Endothelial cell of umbilical vein (primary cell): ENCODE results near the gene TTYH2. TPM values are rescaled to one million over a fixed set of nuclear protein-coding genes. Genes with fewer than 3 reads are reported as not detected.

ENCODE experiments used
- BruUV-seq: library from RNA; stranded (reverse); fragments of 400-500 nt; replicated peaks from 2 replicates; lab custom pipeline; 2021; lab: Mats Ljungman, UMichigan
- CTCF ChIA-PET: fragments of 300-600, 350-600 bp; sonication (Branson Sonifier 250); formaldehyde crosslinking; loops from one replicate; lab custom pipeline; 2021; ENCODE audit warnings: antibody characterized with exemption, inconsistent platforms; lab: Charles Lee
- POLR2A ChIA-PET: fragments of 300-600, 350-600 bp; sonication (Branson Sonifier 250); formaldehyde crosslinking; loops from one replicate; lab custom pipeline; 2021; ENCODE audit warnings: antibody characterized with exemption, inconsistent platforms; lab: Charles Lee
- DNase-seq: peaks from one replicate; pipeline ENCODE4 v3.0.0-alpha.2; 2011; ENCODE audit warnings: low read depth, low spot score
- FAIRE-seq: peaks from 2 replicates; lab custom pipeline; 2011; peaks lifted over from hg19 to GRCh38; lab: Jason Lieb, UNC
- H2AFZ ChIP-seq: 2 replicates; pipeline ENCODE4 v1.6.0; 2012; ENCODE audit warnings: low read depth, low read length, control low read depth, inconsistent platforms
- H3K27ac ChIP-seq: 2 replicates; pipeline ENCODE4 v1.5.1; 2011; ENCODE audit warnings: low read depth, mild to moderate bottlenecking, control low read depth, low read length, moderate library complexity; ENCODE audit not compliant: insufficient read depth
- H3K27me3 ChIP-seq, 2 experiments: 2 replicates each; pipeline versions ENCODE4 v1.6.0 to v1.6.1; 2011; ENCODE audit warnings: low read length in 2 of 2, mixed read lengths in 1 of 2; ENCODE audit not compliant: control insufficient read depth in 2 of 2, insufficient read depth in 2 of 2
- H3K36me3 ChIP-seq, 2 experiments: 2 replicates in 1 of 2; 3 replicates in 1 of 2; pipeline ENCODE4 v1.5.1; 2011; ENCODE audit warnings: low read length in 2 of 2, mild to moderate bottlenecking in 1 of 2, moderate library complexity in 1 of 2; ENCODE audit not compliant: control insufficient read depth in 2 of 2, insufficient read depth in 2 of 2; ENCODE audit errors: extremely low read depth in 1 of 2
- H3K4me1 ChIP-seq: 3 replicates; pipeline ENCODE4 v1.5.1; 2011; ENCODE audit warnings: mild to moderate bottlenecking, low read length; ENCODE audit not compliant: control insufficient read depth, insufficient read depth; ENCODE audit errors: extremely low read depth
- H3K4me2 ChIP-seq: 2 replicates; pipeline ENCODE4 v1.6.1; 2011; ENCODE audit warnings: low read length, control low read depth, mixed read lengths; ENCODE audit not compliant: insufficient read depth
- H3K4me3 ChIP-seq, 3 experiments: fragments of 200-600 bp in 1 of 3; sonication (generic), shearing (Covaris generic) in 1 of 3; replicated peaks in 1 of 3; 2 replicates each; pipeline ENCODE4 v1.5.1; 2011 to 2016; ENCODE audit warnings: control low read depth in 3 of 3, low read length in 3 of 3, mild to moderate bottlenecking in 2 of 3, inconsistent platforms in 1 of 3, low read depth in 1 of 3, moderate library complexity in 1 of 3; ENCODE audit not compliant: insufficient read depth in 1 of 3
- H3K79me2 ChIP-seq: 2 replicates; pipeline ENCODE4 v1.6.0; 2012; ENCODE audit warnings: low read length, inconsistent platforms; ENCODE audit not compliant: control insufficient read depth, insufficient read depth
- H3K9ac ChIP-seq: replicated peaks from 2 replicates; pipeline ENCODE3; 2011; ENCODE audit warnings: low read length, control low read depth; ENCODE audit not compliant: insufficient read depth; ENCODE audit errors: extremely low read depth
- H3K9me1 ChIP-seq: replicated peaks from 3 replicates; pipeline ENCODE4 v1.6.0; 2011; ENCODE audit warnings: mild to moderate bottlenecking, low read length; ENCODE audit not compliant: control insufficient read depth, insufficient read depth; ENCODE audit errors: extremely low read depth
- H3K9me3 ChIP-seq: replicated peaks from 2 replicates; pipeline ENCODE4 v1.5.1; 2012; ENCODE audit warnings: low read length, inconsistent platforms; ENCODE audit not compliant: control insufficient read depth, insufficient read depth
- H4K20me1 ChIP-seq: replicated peaks from 2 replicates; pipeline ENCODE3; 2011; ENCODE audit warnings: mild to moderate bottlenecking, low read length; ENCODE audit not compliant: control insufficient read depth, insufficient read depth; ENCODE audit errors: extremely low read depth
- EZH2 ChIP-seq: IDR thresholded peaks from 2 replicates; pipeline ENCODE4 v1.6.1; 2012; ENCODE audit warnings: borderline replicate concordance, low read depth, mild to moderate bottlenecking, moderate library complexity, low read length, inconsistent platforms; ENCODE audit not compliant: severe bottlenecking
- FOS ChIP-seq: IDR thresholded peaks from 2 replicates; pipeline ENCODE4 v1.6.1; 2011; ENCODE audit warnings: mild to moderate bottlenecking, low read length, moderate library complexity, borderline replicate concordance; ENCODE audit not compliant: insufficient read depth
- GATA2 ChIP-seq: IDR thresholded peaks from 2 replicates; pipeline ENCODE4 v1.7.0; 2011; ENCODE audit warnings: low read depth, mild to moderate bottlenecking, moderate library complexity, mixed read lengths, low read length; ENCODE audit not compliant: insufficient read length, insufficient read depth
- JUN ChIP-seq: IDR thresholded peaks from 2 replicates; pipeline ENCODE4 v1.6.1; 2011; ENCODE audit warnings: borderline replicate concordance, low read depth; ENCODE audit not compliant: insufficient read length, insufficient read depth
- MAX ChIP-seq: IDR thresholded peaks from 2 replicates; pipeline ENCODE4 v1.6.1; 2011; ENCODE audit not compliant: insufficient read depth, insufficient read length
- MYC ChIP-seq: IDR thresholded peaks from one replicate; pipeline ENCODE4 v1.6.1; 2011; ENCODE audit warnings: mild to moderate bottlenecking, low read depth, low read length
- POLR2A ChIP-seq: IDR thresholded peaks from 2 replicates; pipeline ENCODE4 v1.6.1; 2012; ENCODE audit warnings: low read depth, mild to moderate bottlenecking, control low read depth, low read length
- POLR2AphosphoS5 ChIP-seq: IDR thresholded peaks from 2 replicates; pipeline ENCODE4 v1.6.1; 2012; ENCODE audit warnings: low read depth, mild to moderate bottlenecking, control low read depth, low read length, moderate library complexity; ENCODE audit not compliant: insufficient read depth
- dilution Hi-C: fragments of 300-500 bp; cut with MboI; formaldehyde crosslinking; loops from one replicate; pipeline ENCODE4 v1.15.0; 2019; ENCODE audit warnings: low sequenced_read_pairs; ENCODE audit not compliant: extremely low pct_ligation_motif_present
- intact Hi-C: fragments of 100-400 bp; cut with micrococcal nuclease; formaldehyde crosslinking; loops from one replicate; pipeline ENCODE4 v1.10.0; 2022
- polyA plus RNA-seq, 4 experiments: library from polyadenylated mRNA; depleted of rRNA in 3 of 4; stranded (reverse) in 3 of 4; unstranded in 1 of 4; fragments of >200 nt; gene quantifications; 2 replicates each; pipeline versions ENCODE4 v1.2.1 to v1.2.3, GENCODE V29; 2011 to 2012; ENCODE audit warnings: missing spikeins in 1 of 4
- total RNA-seq: library from RNA; stranded (reverse); gene quantifications from 2 replicates; pipeline ENCODE4 v1.2.3, GENCODE V29; 2021
- TF ChIP-seq, protein P1 (sequence below), 2 donors: IDR thresholded peaks; 1 replicate in 1 of 2; 2 replicates in 1 of 2; pipeline ENCODE4 v1.5.1; 2011; ENCODE audit warnings: low read length in 2 of 2, mild to moderate bottlenecking in 2 of 2, moderate library complexity in 2 of 2, control low read depth in 1 of 2, inconsistent platforms in 1 of 2, low read depth in 1 of 2; ENCODE audit not compliant: insufficient read depth in 1 of 2; ENCODE audit errors: extremely low read depth in 1 of 2

The TTYH2 gene
- total and polyA plus RNA-seq, 2 donors (not counting 3 experiments of a cell fraction or from before 2014, with no cell fraction given): 0.75 to 2.0 TPM

DNA sequence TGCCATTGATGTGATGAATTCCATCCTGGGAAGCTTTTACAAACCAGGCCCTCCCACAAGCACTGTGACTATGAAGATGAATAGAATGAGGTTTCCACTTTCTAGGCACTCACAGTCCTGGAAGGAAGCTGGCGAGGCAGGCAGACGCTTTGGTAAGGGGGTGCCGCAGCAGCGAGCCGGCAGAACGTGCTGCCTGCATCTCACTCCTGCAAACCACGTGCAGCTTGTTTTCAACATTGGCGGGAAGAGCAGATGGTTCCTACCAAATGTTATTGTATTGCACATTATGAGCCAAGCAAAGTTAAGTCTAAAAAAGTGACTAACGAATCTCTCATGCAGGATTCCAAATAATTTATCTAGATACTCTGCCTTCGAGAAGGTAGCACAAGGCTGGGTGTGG lies 57.0 kb downstream of the TTYH2 start:
- Histone ChIP-seq H3K4me3 (no peak overlapping the region), H3K4me1 (no peaks in the 10 kb centered on the region), H3K36me3 (no peaks in the 10 kb centered on the region), H4K20me1 (no peaks in the 10 kb centered on the region), H3K27me3 (no peaks in the 10 kb centered on the region), H3K4me2 (no peak overlapping the region), H3K9me3 (no peaks in the 10 kb centered on the region), H3K9ac (no peak overlapping the region), H2AFZ (no peak overlapping the region), H3K9me1 (no peaks in the 10 kb centered on the region), H3K27ac (no peak overlapping the region), H3K79me2 (no peaks in the 10 kb centered on the region)
- dilution Hi-C loops (no loop called here), intact Hi-C loops (no loop called here)
- DNase-seq (no peak), FAIRE-seq (no peak)
- BruUV-seq: no TSS peak
- ChIA-PET CTCF (interaction anchor here (0.6 kb wide), 2 partner anchors 88 to 199 kb away, joined by 3 read pairs; no protein-coding TSS in a partner anchor), POLR2A (no interaction called here)
- TF ChIP-seq FOS (no peak), EZH2 (no peak), POLR2AphosphoS5 (no peak), POLR2A (no peak), MYC (no peak), GATA2 (no peak), MAX (no peak), JUN (no peak)
- TF ChIP-seq, protein P1, sequence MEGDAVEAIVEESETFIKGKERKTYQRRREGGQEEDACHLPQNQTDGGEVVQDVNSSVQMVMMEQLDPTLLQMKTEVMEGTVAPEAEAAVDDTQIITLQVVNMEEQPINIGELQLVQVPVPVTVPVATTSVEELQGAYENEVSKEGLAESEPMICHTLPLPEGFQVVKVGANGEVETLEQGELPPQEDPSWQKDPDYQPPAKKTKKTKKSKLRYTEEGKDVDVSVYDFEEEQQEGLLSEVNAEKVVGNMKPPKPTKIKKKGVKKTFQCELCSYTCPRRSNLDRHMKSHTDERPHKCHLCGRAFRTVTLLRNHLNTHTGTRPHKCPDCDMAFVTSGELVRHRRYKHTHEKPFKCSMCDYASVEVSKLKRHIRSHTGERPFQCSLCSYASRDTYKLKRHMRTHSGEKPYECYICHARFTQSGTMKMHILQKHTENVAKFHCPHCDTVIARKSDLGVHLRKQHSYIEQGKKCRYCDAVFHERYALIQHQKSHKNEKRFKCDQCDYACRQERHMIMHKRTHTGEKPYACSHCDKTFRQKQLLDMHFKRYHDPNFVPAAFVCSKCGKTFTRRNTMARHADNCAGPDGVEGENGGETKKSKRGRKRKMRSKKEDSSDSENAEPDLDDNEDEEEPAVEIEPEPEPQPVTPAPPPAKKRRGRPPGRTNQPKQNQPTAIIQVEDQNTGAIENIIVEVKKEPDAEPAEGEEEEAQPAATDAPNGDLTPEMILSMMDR (IDR thresholded peaks at IDR 0.05; ENCODE audit: extremely low read depth in 1 of 2, insufficient read depth in 1 of 2, low read depth in 1 of 2, low read length in 2 of 2): no peak
